Natural killer cell (primary cell): Measurements from ENCODE around the gene RNF34. TPM values are rescaled to one million over a fixed set of nuclear protein-coding genes. Genes with fewer than 3 reads are reported as not detected.
A peak's percentile ranks its signal among the peaks of the same experiment; 100 is the strongest.

Source experiments
- ATAC-seq, 3 donors: fragments of 150-1000 bp in 2 of 3; fragments of 200-7000 bp in 1 of 3; cut with Tn5 transposase; 1 replicate in 1 of 3; 2 replicates in 2 of 3; pipeline ENCODE4 v1.10.0; 2021; ENCODE audit warnings: mild to moderate bottlenecking in 2 of 3, moderate library complexity in 2 of 3
- DNase-seq, 2 donors: peaks; one replicate each; pipeline versions ENCODE4 v3.0.0 to v3.0.0-alpha.2; 2013 to 2021; ENCODE audit warnings: mixed read lengths in 1 of 2
- H3K27ac ChIP-seq: one replicate; pipeline ENCODE4 v1.5.1; 2013; ENCODE audit warnings: mild to moderate bottlenecking, low read length
- H3K27me3 ChIP-seq: one replicate; pipeline ENCODE4 v1.6.1; 2013; ENCODE audit warnings: low read length; ENCODE audit not compliant: control insufficient read depth, insufficient read depth
- H3K36me3 ChIP-seq: one replicate; pipeline ENCODE4 v1.6.1; 2013; ENCODE audit warnings: low read length; ENCODE audit not compliant: control insufficient read depth, insufficient read depth
- H3K4me1 ChIP-seq: one replicate; pipeline ENCODE4 v1.6.1; 2013; ENCODE audit warnings: low read length; ENCODE audit not compliant: control insufficient read depth, insufficient read depth
- H3K4me3 ChIP-seq: one replicate; pipeline ENCODE4 v1.5.1; 2013; ENCODE audit warnings: low read length
- H3K9me3 ChIP-seq: one replicate; pipeline ENCODE4 v1.6.1; 2013; ENCODE audit warnings: low read length; ENCODE audit not compliant: control insufficient read depth, insufficient read depth
- H3K27ac Mint-ChIP-seq, 2 donors: one replicate each; pipeline ENCODE4 v1.8.0; 2022; ENCODE audit warnings: mild to moderate bottlenecking in 2 of 2, mixed read lengths in 2 of 2, moderate library complexity in 1 of 2
- H3K27me3 Mint-ChIP-seq, 2 donors: one replicate each; pipeline ENCODE4 v1.8.0; 2022; ENCODE audit warnings: low read depth in 2 of 2, mixed read lengths in 2 of 2
- H3K36me3 Mint-ChIP-seq: one replicate; pipeline ENCODE4 v1.8.0; 2022; ENCODE audit warnings: mixed read lengths
- H3K4me1 Mint-ChIP-seq, 2 donors: one replicate each; pipeline ENCODE4 v1.8.0; 2022; ENCODE audit warnings: mixed read lengths in 2 of 2
- H3K4me3 Mint-ChIP-seq: one replicate; pipeline ENCODE4 v1.8.0; 2022; ENCODE audit warnings: mild to moderate bottlenecking, moderate library complexity, mixed read lengths
- H3K9me3 Mint-ChIP-seq, 2 donors: one replicate each; pipeline ENCODE4 v1.8.0; 2022; ENCODE audit warnings: mixed read lengths in 2 of 2
- CTCF ChIP-seq: fragments of 200-600 bp; IDR thresholded peaks from one replicate; pipeline ENCODE4 v1.8.0; 2022; ENCODE audit warnings: antibody characterized with exemption
- WGBS: methylation state at CpG from one replicate; pipeline ENCODE4 v1.1.7; 2013; ENCODE audit warnings: missing lambda C conversion rate; ENCODE audit not compliant: insufficient coverage; 5-methylcytosine and 5-hydroxymethylcytosine counted together
- intact Hi-C: fragments of 100-400 bp; cut with micrococcal nuclease; formaldehyde crosslinking; loops from one replicate; pipeline ENCODE4 v1.14.2; 2022
- total RNA-seq, 4 donors: library from RNA; stranded (reverse); fragments of 120-200 nt in 1 of 4; gene quantifications; one replicate each; pipeline versions ENCODE4 v1.2.3 to v1.2.4, GENCODE V29; 2013 to 2022

Gene RNF34
- total RNA-seq, 3 donors from 2014 or later (not counting 1 experiment from before 2014, with no cell fraction given), result 62.3 to 78.4 (median 73.4) TPM

- intact Hi-C loops, result no loop called here
- H3K4me3 ChIP-seq, result no peak overlapping the region
- H3K27ac ChIP-seq, result no peak overlapping the region
- peaks cover 18 to 19% of the 10 kb centered on the region in 2 donors for H3K4me1 Mint-ChIP-seq
- DNase-seq, result no peak
- H3K9me3 Mint-ChIP-seq, result no peaks in the 10 kb centered on the region
- peaks cover 3% of the 10 kb centered on the region for H3K36me3 Mint-ChIP-seq
- no peak for TF ChIP-seq CTCF
- ATAC-seq, result no peak
- H3K27ac Mint-ChIP-seq, result peak overlapping the region in 1 of 2 donors; percentile 31
- no peaks in the 10 kb centered on the region for H3K27me3 ChIP-seq
- no peaks in the 10 kb centered on the region for H3K27me3 Mint-ChIP-seq
- no peaks in the 10 kb centered on the region for H3K9me3 ChIP-seq
- peaks cover 80% of the 10 kb centered on the region for H3K36me3 ChIP-seq
- no peak overlapping the region for H3K4me3 Mint-ChIP-seq
- H3K4me1 ChIP-seq, result peaks cover 5% of the 10 kb centered on the region
- whole genome bisulfite sequencing, result no CpG with 5 or more reads among the region's 2 CpGs
Observed at GRCh38 chr12:121427556-121428050, 27.7 kb downstream of the RNF34 start.

GRCh38 chr12:121428883-121429282 lies 29.0 kb downstream of the RNF34 start:
- no peaks in the 10 kb centered on the region for H3K9me3 ChIP-seq
- peaks cover 72% of the 10 kb centered on the region for H3K36me3 ChIP-seq
- Mint-ChIP-seq H3K9me3 (no peaks in the 10 kb centered on the region), H3K36me3 (no peaks in the 10 kb centered on the region), H3K27me3 (no peaks in the 10 kb centered on the region), H3K4me3 (no peak overlapping the region), H3K27ac (peak overlapping the region; percentile 59 to 66), H3K4me1 (peaks cover 18 to 19% of the 10 kb centered on the region in 2 donors)
- H3K27me3 ChIP-seq, result no peaks in the 10 kb centered on the region
- 98% methylated on average over 5 of the region's 6 CpGs for WGBS
- no peak for DNase-seq
- intact Hi-C loops, result no loop called here
- ATAC-seq, result no peak
- peaks cover 5% of the 10 kb centered on the region for H3K4me1 ChIP-seq
- no peak overlapping the region for H3K27ac ChIP-seq
- H3K4me3 ChIP-seq, result no peak overlapping the region
- TF ChIP-seq CTCF, result no peak

- Histone ChIP-seq H3K27ac (no peak overlapping the region), H3K4me1 (peaks cover 3% of the 10 kb centered on the region), H3K4me3 (no peak overlapping the region), H3K36me3 (peaks cover 63% of the 10 kb centered on the region), H3K27me3 (no peaks in the 10 kb centered on the region), H3K9me3 (no peaks in the 10 kb centered on the region)
- Mint-ChIP-seq H3K36me3 (no peaks in the 10 kb centered on the region), H3K4me3 (no peak overlapping the region), H3K27ac (peak overlapping the region in 1 of 2 donors; percentile 51), H3K27me3 (no peaks in the 10 kb centered on the region), H3K9me3 (no peaks in the 10 kb centered on the region), H3K4me1 (peaks cover 18 to 19% of the 10 kb centered on the region in 2 donors)
- WGBS, result 96% methylated on average over 5 of the region's 6 CpGs
- intact Hi-C loops, result no loop called here
- no peak for DNase-seq
- no peak for TF ChIP-seq CTCF
- ATAC-seq, result no peak
Observed at GRCh38 chr12:121430833-121431415, 31.0 kb downstream of the RNF34 start.
